HepG2 (cell line): Measurements from ENCODE around the gene TFEB. TPM values are rescaled to one million over a fixed set of nuclear protein-coding genes. Genes with fewer than 3 reads are reported as not detected.

Source experiments
- ATAC-seq: fragments of 200-7000 bp; cut with Tn5 transposase; 3 replicates; pipeline ENCODE4 v1.9.1; 2020; ENCODE audit warnings: mild to moderate bottlenecking, moderate library complexity
- BruUV-seq: library from RNA; stranded (reverse); fragments of 400-500 nt; replicated peaks from 2 replicates; lab custom pipeline; 2021; lab: Mats Ljungman, UMichigan
- CTCF ChIA-PET: fragments of 300-600 bp; formaldehyde crosslinking; extraction: SDS; loops from one replicate; lab custom pipeline; 2021; ENCODE audit warnings: low total read pairs, inconsistent platforms, low intra/inter-chr PET ratio; lab: Yijun Ruan, JAX
- POLR2A ChIA-PET: fragments of 350-600 bp; sonication (Branson Sonifier 250); formaldehyde crosslinking; loops from one replicate; lab custom pipeline; 2020; ENCODE audit warnings: antibody characterized with exemption, inconsistent platforms; lab: Yijun Ruan, JAX
- DNase-seq: peaks from one replicate; pipeline ENCODE4 v3.0.0-alpha.2; 2015; ENCODE audit warnings: low spot score
- FAIRE-seq: peaks from 3 replicates; lab custom pipeline; 2011; peaks lifted over from hg19 to GRCh38; lab: Jason Lieb, UNC
- H2AFZ ChIP-seq: one replicate; pipeline ENCODE4 v1.6.1; 2011; ENCODE audit warnings: low read length, inconsistent platforms
- H3K27ac ChIP-seq: fragments of 300-600 bp; 3 replicates; pipeline ENCODE4 v1.8.0; 2011; ENCODE audit warnings: mixed run types, mild to moderate bottlenecking, mixed read lengths, low read length, inconsistent platforms; ENCODE audit not compliant: insufficient read depth; ENCODE audit errors: extremely low read length
- H3K27me3 ChIP-seq, 2 experiments: fragments of 200-600 bp in 1 of 2; 2 replicates in 1 of 2; 3 replicates in 1 of 2; pipeline versions ENCODE4 v1.6.0 to v1.8.0; 2011; ENCODE audit warnings: low read length in 2 of 2, mild to moderate bottlenecking in 2 of 2, moderate library complexity in 2 of 2, inconsistent platforms in 1 of 2; ENCODE audit not compliant: insufficient read depth in 2 of 2, control insufficient read depth in 1 of 2
- H3K36me3 ChIP-seq, 2 experiments: fragments of 200-600 bp in 1 of 2; replicated peaks in 1 of 2; 2 replicates in 1 of 2; 3 replicates in 1 of 2; pipeline versions ENCODE4 v1.5.1 to v1.8.0; 2011; ENCODE audit warnings: low read length in 2 of 2, inconsistent platforms in 1 of 2; ENCODE audit not compliant: insufficient read depth in 2 of 2, control insufficient read depth in 1 of 2
- H3K4me1 ChIP-seq: 2 replicates; pipeline ENCODE4 v1.5.1; 2012; ENCODE audit warnings: low read length, inconsistent platforms; ENCODE audit not compliant: insufficient read depth
- H3K4me2 ChIP-seq: 2 replicates; pipeline ENCODE4 v1.6.0; 2011; ENCODE audit warnings: low read depth, low read length, inconsistent platforms
- H3K4me3 ChIP-seq, 3 experiments: fragments of 200-600 bp in 1 of 3; sonication (generic), shearing (Covaris generic) in 1 of 3; replicated peaks in 1 of 3; 2 replicates each; pipeline ENCODE4 v1.5.1; 2011 to 2016; ENCODE audit warnings: low read length in 3 of 3, inconsistent platforms in 2 of 3, low read depth in 2 of 3, mild to moderate bottlenecking in 2 of 3, control low read depth in 1 of 3, mixed read lengths in 1 of 3; ENCODE audit not compliant: insufficient read depth in 1 of 3
- H3K79me2 ChIP-seq: one replicate; pipeline ENCODE4 v1.6.1; 2011; ENCODE audit warnings: low read length, inconsistent platforms; ENCODE audit not compliant: insufficient read depth
- H3K9ac ChIP-seq: 2 replicates; pipeline ENCODE4 v1.6.0; 2011; ENCODE audit warnings: mild to moderate bottlenecking, low read depth, low read length, inconsistent platforms; ENCODE audit not compliant: insufficient read depth
- H3K9me3 ChIP-seq: 2 replicates; pipeline ENCODE4 v1.5.1; 2012; ENCODE audit warnings: mild to moderate bottlenecking, low read length
- H4K20me1 ChIP-seq: 2 replicates; pipeline ENCODE4 v1.6.0; 2011; ENCODE audit warnings: inconsistent platforms, mild to moderate bottlenecking, low read length, moderate library complexity; ENCODE audit not compliant: insufficient read depth
- ADNP ChIP-seq: sonication (generic); formaldehyde crosslinking; IDR thresholded peaks from 2 replicates; pipeline ENCODE4 v1.4.0; 2020; ENCODE audit warnings: missing genetic modification reagents
- ATF5 ChIP-seq: sonication (generic); formaldehyde crosslinking; IDR thresholded peaks from 2 replicates; pipeline ENCODE4 v1.4.0; 2020; ENCODE audit warnings: mild to moderate bottlenecking, low read depth, missing genetic modification reagents
- NFIB ChIP-seq: sonication (generic); formaldehyde crosslinking; IDR thresholded peaks from 2 replicates; pipeline ENCODE4 v1.9.0; 2021; ENCODE audit warnings: missing genetic modification reagents, mild to moderate bottlenecking, borderline replicate concordance
- ZNF407 ChIP-seq: sonication (generic); formaldehyde crosslinking; IDR thresholded peaks from one replicate; pipeline ENCODE4 v1.5.1; 2020; ENCODE audit warnings: mild to moderate bottlenecking, missing genetic modification reagents; ENCODE audit errors: not compliant biosample characterization
- ZNF598 ChIP-seq: sonication (generic); formaldehyde crosslinking; IDR thresholded peaks from 2 replicates; pipeline ENCODE4 v1.5.1; 2020; ENCODE audit warnings: mild to moderate bottlenecking, missing genetic modification reagents, borderline replicate concordance
- ZNF646 ChIP-seq: sonication (generic); formaldehyde crosslinking; IDR thresholded peaks from 2 replicates; pipeline ENCODE4 v1.9.0; 2021; ENCODE audit warnings: mild to moderate bottlenecking, missing genetic modification reagents
- ZNF891 ChIP-seq: sonication (generic); formaldehyde crosslinking; IDR thresholded peaks from 2 replicates; pipeline ENCODE4 v1.5.0; 2020; ENCODE audit warnings: mild to moderate bottlenecking, missing genetic modification reagents
- WGBS: methylation state at CpG from one replicate; pipeline ENCODE4 v1.1.6; 2017; ENCODE audit warnings: low lambda C conversion rate; 5-methylcytosine and 5-hydroxymethylcytosine counted together
- in situ Hi-C: cut with HindIII; loops from 2 replicates; pipeline ENCODE4 v1.10.0; 2017; ENCODE audit warnings: low pct_unique_long_range_greater_than_20kb; ENCODE audit not compliant: extremely low pct_ligation_motif_present
- intact Hi-C: fragments of 100-400 bp; cut with micrococcal nuclease; formaldehyde crosslinking; loops from one replicate; pipeline ENCODE4 v1.10.0; 2022; ENCODE audit not compliant: unreplicated experiment
- polyA plus RNA-seq, 8 experiments: library from polyadenylated mRNA; depleted of rRNA in 3 of 8; stranded (reverse) in 7 of 8; unstranded in 1 of 8; fragments of >200 nt; fragmentation: Illumina TruSeq in 4 of 8; extraction: Trizol in 4 of 8; gene quantifications; 2 replicates each; pipeline versions ENCODE4 v1.2.1 to v1.2.3, GENCODE V29; 2011 to 2016; ENCODE audit warnings: low read depth in 4 of 8, missing spikeins in 1 of 8, mixed read lengths in 1 of 8; ENCODE audit not compliant: insufficient read depth in 1 of 8
- total RNA-seq, 5 experiments: library from RNA; depleted of rRNA; stranded (reverse); fragments of >200 nt; fragmentation: Illumina TruSeq; extraction: Trizol; gene quantifications; 2 replicates each; pipeline ENCODE4 v1.2.3, GENCODE V29; 2016; ENCODE audit warnings: low read depth in 1 of 5

The TFEB gene
- total and polyA plus RNA-seq, 2 of the 13 experiments (the other 11 are each of a cell fraction or from before 2014, with no cell fraction given): 13.3 to 18.7 TPM

- no peak for FAIRE-seq
- POLR2A ChIA-PET: no interaction called here
- no TSS peak for BruUV-seq
- no peak for TF ChIP-seq ATF5 (CRISPR knock-in tag)
- TF ChIP-seq ZNF891 (CRISPR knock-in tag): no peak
- TF ChIP-seq NFIB: no peak
- TF ChIP-seq ZNF598: no peak
- no peak for TF ChIP-seq ADNP (CRISPR knock-in tag)
- no peak for TF ChIP-seq ZNF407 (CRISPR knock-in tag)
- TF ChIP-seq ZNF646 (CRISPR knock-in tag): peak; percentile 90
Measured at GRCh38 chr6:41656002-41656691, 79.3 kb downstream of the TFEB start.

More at GRCh38 chr6:41656002-41656691, 79.3 kb downstream of the TFEB start:
- no peaks in the 10 kb centered on the region for H3K36me3 ChIP-seq
- H3K4me1 ChIP-seq: peaks cover 31% of the 10 kb centered on the region
- no peak overlapping the region for H3K9ac ChIP-seq
- in situ Hi-C loops (no loop called here), intact Hi-C loops (no loop called here)
- CTCF ChIA-PET: no interaction called here
- WGBS: 27% methylated on average over 14 of the region's 14 CpGs
- H3K4me2 ChIP-seq: peak overlapping the region; percentile 54
- H3K79me2 ChIP-seq: no peaks in the 10 kb centered on the region
- no peak overlapping the region for H3K27ac ChIP-seq
- H3K27me3 ChIP-seq: peaks cover 2 to 57% of the 10 kb centered on the region in 2 experiments; a peak in 4 of 5 replicates
- H3K4me3 ChIP-seq: peak overlapping the region in 1 of 3 experiments; percentile 43; a peak in 2 of 6 replicates
- H4K20me1 ChIP-seq: no peaks in the 10 kb centered on the region
- no peaks in the 10 kb centered on the region for H3K9me3 ChIP-seq
- no peak overlapping the region for H2AFZ ChIP-seq
- ATAC-seq (peak; percentile 34), DNase-seq (no peak)
